Stimulated activated CD8-positive, alpha-beta memory T cell treated with anti-CD3 and anti-CD28 coated beads, Interleukin-4, amount 100 ng/mL, for 24 hours (primary cell): ENCODE measurements around the gene C20orf204.

Experiments used
- DNase-seq: peaks from one replicate; pipeline ENCODE4 v3.0.0-alpha.2; 2020; ENCODE audit warnings: low read depth

C20orf204 gene

DNA sequence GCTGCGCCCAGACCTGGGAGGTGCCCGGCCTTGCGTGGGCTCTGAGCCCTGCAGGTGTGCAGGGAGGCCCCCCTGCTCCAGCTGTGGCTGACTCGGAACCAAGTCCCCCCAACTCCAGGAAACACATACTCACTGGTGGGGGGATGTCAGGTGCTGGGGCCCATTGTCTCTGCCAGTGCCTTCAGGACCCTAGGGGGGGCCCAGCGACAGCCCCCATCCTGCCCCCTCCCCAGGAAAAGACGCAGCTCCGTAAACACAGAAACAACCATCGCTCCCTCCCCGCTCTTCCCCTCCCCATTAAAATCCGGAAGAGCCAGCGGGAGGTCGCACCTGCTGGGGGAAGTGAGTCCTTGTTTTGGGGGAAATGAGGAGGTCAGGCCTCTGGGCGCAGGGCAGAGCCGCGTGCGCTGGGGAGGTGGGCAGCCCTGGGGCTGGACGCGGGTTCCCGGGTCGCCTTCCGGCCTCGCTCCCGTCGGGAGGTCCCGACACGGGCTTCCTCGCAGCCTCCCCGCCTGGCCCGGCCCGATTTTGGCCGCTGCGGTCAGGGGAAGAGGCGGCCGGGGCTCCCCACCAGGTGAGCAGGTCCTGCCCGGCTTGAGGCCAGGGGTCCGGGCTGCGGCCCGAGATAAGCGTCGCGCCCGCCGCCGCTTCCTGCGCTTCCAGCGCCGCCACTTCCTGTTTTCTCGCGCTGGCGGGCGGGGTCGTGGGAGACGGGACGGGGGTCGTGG, 6.2 kb downstream of the C20orf204 start:
- DNase-seq = no peak

DNA sequence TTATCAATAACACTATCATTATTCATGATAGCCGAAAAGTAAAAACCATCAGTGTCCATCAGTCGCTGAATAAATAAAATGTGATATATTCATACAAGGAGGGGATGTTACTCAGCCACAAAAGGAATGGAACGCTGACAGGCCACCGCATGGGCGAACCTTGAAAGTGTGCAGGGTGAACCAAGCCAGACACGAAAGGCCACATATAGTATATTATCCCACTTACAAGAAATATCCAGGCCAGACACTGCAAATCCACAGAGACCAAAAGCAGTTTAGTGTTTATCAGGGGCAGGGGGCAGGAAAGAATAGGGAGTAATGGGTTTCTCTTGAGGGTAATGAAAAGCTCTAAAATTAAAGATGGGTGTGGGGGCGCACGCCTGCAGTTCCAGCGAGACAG, 7.8 kb downstream of the C20orf204 start:
- no peak for DNase-seq

DNA sequence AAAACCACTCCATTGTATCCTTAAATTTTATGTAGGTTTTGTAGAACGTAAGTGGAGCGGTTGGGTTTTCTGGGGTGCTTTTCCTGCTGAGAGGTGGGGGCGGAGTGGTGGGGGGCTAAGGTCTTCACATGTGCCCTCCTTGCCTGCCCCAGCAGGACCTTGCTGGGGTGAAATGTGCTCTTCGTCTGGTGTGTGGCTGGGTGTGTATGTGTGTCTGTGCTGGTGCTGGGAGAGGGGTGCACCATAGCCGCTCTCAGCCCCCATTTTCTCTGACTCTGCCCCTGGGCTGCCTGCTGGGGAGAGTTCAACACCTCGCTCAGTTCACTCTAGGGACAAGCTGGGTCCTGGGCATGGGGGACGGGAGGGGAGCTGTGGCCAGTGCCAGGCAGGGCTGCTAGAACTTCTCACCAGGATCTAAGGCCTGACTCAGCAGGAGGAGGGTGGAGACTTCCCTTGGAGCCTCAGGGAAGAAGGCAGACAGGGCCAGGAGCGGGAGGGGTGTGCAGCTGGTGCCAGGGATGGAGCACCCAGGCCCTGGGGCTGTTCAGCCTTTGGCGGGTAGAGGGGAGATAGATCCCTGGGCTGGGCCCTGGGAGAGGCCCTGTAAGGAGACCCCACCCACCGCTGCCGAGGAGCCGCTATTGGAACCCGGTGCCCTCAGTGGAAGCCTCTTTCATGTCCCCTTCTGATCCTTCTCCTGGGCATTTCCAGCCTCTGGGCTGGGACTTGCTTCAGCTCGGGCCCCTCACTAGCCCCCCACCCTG, 8.7 kb downstream of the C20orf204 start:
- DNase-seq = no peak

DNA sequence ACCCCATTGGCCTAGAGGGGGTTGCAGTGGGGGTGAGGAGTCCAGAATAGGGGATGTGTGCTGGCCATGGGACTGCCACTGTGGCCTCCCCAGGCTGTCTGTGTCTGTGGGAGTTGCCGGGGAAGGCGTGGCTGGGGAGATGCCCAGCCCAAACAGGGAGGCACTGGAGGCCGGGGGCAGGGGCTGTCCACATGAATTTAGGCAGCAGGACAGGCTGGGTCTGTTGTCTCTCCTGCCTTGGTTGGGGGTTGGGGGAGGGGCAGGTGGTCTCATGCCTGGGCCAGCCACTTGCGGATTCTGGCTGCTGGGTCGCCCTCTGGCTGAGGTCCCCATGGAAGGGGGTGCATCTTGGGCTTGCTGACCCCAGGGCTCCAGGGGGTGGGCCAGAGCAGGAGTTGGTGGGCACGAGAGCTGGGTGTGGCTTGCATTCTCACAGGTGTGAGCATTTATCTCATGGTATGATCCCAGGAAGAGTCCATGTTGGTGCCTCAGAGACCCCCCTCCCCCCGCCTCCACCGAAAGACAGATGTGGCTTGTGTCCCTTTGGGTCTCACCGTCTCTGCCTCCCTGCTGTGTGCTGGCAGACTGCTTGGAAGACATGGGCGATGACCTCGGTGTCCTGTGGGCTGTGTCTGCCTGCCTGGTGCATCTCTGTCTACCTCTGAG, 9.5 kb downstream of the C20orf204 start:
- DNase-seq = no peak

DNA sequence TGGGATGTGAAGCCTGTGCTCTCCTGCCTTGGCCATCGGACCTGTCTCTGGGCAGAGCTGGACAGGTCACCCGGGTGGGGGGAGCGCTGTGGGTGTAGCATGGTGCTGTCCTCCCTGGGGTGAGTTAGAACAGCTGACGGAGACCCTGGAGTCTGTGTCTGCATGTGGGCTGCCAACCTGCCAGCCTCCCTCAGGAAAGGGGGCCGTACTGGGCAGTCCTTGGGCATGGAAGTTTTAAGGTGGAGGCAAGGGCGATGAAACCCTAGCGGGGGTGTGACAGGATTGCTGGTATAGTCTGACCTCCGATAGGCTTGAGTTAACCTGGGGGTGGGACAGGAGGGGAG, 11.0 kb downstream of the C20orf204 start:
- DNase-seq = no peak

DNA sequence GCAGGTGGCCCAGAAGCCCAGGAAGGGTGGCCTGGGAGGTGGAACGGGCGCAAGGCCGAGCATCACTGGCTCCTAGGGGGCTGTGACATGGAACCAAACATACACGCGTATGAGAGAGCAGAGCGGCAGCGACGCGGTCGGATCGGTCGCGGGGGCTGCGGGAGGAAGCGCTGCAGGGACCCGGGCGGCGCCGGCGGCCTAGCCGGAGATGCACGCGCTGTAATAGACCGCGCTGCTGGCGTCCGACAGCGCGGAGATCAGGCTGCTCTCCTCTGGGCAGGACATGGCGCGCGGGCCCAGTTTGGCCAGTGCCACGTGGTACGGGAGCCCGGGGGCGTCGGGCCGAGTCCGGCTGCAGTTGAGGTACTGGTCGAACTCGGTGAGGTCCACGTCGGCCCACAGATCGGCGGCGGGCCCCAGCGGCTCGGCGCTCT, 12.0 kb downstream of the C20orf204 start:
- DNase-seq = no peak

DNA sequence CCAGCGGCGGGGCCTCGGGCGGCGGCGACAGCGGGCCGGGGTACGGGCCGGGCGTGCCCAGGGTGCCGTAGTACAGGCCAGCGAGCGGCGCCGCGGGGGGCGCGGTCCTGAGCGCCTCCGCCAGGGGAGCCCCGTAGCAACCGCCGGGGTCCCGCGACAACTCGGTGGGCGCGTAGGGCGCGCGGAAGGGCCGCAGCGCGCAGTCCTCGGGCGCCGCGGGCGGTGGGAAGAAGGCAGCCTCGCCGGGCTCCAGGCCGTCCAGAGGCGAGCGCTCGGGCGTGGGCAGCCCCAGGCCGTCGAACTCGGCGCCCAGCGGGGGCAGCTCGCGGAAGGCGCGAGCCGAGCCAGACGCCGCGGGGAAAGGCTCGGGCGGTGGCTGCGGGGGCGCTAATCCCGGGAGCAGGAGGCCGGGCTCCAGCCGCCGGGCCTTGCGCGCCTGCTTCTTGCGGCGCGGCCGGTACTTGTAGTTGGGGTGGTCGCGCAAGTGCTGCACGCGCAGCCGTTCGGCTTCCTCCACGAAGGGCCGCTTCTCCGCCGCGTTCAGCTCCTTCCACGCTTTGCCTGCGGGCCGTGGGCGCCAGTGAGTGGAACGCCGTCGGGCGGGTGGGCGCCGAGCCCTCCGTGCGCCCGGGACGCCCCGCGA, 12.5 kb downstream of the C20orf204 start:
- no peak for DNase-seq

DNA sequence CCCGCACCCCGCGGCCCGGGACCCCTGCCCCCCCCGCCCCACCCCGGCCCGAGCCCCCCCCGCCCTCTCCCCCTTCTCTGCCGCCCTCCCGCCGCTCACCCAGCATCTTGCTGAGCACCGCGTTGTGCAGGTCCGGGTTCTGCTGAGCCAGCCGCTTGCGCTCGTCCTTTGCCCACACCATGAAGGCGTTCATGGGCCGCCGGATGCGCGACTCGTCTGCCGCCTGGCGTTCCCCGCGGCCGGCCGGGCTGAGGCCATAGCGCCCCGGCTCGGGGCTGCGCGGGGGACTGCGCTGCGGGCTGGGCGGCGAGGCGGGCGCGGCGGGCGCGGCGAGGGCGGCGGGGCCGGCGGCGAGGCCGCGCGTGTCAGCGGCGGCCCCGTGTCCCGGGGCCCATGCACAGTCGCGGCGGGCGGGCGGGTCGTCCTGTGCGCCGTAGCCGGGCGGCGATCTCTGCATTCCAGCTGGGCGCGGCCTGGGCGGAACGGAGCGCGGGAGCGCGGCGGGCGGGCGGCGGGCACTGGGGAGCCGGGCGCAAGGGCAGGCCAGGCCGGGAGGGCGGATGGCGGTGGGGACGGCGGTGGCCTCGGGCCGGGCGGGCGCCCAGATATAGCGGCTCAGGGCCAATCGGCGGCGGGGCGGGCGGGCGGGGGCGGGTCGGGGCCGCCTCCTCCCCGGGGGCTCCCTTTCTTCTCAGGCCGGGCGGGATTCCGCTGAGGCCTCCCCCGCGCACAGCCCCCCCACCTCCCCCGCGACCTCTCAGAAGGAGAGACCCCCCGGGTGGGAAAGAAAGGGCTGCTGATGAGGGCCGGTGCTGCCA, 13.3 kb downstream of the C20orf204 start, which contains the start of gene SOX18:
TSS of gene SOX18 (minus strand) at position 580 of the 818 bp plus-strand sequence. CDS start at position 457, 123 bp downstream.
- no peak for DNase-seq

DNA sequence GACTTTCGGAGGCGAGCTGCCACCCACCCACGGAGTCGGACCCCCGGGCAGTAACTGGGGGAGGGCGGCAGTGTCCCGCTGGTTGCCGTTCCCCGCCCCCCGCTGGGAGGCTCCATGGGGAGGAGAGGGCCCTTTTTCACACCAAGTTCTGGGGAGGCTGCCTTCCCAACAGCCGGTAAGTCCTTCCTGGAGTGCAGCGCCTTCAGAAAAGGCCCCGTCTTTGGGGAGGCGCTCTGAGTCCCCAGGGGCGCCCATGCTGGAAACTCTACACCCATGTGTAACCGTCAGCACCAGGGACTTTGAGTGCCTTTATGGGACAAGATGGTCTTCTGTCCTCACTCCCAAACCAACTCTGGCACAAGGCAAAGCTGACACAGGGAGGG, 13.9 kb downstream of the C20orf204 start:
- DNase-seq = no peak

DNA sequence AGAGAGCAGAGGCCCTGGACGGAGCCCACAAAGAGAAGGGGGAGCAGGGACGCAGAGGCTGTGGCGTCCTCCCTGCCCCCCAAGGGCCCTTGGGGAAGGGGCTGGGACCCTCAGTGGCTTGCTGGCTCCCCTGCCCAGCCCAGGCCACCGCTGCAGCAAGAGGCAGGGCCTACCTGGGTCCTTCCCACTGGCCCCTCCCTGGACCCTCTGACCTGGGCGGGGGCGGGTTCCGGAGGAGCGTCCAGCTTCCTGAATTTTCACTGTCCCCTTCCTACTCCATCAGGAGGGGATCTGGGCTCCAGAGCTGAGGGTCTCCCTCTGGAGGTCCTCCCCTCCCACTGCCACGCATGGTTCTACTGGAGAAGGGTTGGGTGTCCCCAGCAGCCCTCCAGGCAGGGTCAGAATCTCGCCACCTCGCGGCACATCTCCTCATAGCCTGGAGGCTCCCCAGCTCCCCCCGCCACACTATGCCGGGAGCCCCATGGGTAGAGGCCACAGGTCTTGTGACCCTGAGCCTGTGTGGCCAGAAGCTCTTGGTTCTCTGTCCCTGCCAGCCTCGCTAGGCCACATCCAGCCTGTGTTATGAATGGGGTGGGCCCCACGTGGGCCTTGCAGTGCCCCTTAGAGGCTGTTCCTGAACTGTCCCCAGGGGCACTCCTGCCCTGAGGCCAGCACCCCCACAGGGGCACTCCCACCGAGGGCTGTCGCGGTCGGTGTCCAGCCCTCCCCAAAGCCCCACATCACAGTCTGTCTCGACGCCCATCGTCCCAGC, 14.5 kb downstream of the C20orf204 start:
- no peak for DNase-seq

DNA sequence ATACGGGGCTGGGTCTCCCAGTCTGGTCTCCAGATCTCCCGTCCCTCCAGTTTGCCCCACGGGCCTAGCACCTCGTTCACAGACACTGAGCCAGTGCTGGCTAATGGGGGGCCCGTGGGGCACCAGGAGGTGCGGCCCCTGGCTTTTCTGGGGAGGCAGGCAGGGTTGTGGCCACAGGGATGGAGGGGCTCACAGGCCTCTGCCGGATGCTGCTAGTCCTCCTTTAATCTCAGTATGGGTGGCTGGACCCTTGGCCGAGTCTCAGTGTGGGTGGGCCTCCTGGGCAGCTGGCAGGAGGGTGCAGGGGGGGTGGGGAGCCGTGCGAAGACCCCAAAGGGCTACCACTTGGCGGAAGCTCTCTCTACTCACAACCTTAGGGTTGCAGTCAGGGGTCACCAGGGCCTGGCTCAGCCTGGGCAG, 15.1 kb downstream of the C20orf204 start:
- DNase-seq = no peak

DNA sequence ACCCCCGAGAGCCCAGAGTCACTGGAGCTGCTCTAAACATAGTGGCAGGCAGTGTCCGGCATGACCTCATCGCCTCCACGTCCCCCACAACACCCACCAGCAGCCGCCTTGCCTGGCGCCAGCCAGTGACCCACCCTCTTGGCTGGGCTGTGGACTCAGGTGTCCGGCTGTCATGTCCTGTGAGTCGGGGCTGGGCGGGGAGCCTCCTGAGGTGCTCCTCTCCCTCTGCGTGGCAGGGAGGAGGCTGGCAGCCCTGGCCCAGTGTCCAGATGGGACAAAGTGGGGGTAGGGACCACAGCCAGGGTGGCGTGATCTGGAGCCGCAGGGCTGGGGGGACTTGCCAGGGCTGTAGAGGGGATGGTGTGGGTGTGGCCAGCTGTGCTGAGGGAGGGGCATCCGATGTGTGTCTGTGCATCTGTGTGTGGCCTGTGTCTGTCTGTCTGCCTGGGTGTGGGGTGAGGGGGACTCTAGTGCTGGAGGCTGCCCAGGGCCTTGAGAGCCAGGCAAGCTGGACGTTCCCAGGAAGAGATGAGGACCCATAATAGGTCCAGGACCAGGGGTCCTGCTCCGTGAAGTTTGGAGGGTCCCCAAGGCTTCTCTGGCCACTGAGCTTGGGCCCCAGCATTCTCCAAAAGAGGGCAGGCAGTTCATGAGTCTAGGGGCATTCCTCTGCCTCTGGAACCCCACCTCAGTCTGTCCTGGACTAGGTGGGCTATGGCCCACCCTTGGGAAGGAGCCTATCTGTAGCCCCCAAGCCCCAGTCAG, 15.8 kb downstream of the C20orf204 start:
- DNase-seq = no peak

DNA sequence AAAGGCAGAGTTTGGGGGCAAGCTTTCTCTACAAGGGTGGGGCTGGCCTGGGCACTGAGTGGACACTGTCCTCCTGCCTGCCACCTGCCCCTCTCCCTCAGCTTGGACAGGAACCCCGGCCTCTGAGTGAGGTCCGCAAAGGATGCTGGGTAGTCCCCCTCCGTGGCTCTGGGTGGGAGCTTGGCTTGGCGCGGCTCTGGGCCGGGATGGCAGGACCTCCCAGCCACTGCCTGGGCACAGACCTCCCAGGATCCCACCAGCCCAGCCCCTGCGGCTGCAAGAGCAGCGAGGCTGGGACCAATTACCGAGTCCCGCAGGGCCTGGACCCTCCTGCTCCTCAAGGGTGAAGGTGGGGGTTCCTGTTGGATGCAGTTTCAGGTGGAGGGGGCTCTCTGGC, 16.3 kb downstream of the C20orf204 start:
- DNase-seq = no peak

DNA sequence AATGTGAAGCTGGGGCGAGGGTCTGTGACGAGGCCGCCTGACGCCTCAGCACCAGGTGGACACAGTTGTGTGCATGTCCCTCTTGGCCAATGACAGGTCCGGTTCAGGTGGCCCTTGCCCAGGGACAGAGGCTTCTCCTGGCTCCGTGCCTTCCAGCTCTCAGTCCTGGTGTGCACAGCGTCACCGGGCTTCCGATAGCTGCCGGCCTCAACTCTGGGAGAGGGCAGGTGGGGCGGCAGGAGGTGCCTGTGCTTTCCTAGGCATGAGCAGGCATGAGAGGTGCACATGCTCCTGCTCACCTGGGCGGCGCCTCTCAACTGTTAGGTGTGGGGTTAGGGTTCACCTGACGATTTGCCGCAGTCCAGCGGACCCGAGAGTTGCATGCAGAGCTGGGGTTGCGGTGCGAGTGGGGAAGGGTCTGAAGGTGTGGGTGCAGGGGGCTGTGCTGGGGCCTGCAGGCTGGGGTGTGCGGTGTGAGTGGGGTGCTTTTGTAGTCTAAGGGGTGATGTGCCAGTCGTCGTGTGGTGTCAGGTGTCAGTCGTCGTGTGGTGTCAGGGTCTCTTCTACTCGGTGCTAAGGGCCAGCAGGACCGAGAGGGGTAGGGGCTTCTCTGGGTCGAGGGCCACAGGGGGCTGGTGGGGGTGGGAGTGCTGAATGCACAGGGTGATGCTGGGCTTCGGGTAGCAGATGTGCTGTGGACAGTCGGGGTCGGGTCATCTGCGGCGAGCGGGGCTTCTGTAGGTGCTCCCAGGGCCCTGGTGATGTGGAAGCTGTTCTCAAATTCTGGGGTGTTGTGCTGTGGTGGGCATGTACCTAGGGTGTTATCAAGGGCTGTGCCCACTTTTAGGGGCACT, 17.2 kb downstream of the C20orf204 start:
- DNase-seq = no peak

DNA sequence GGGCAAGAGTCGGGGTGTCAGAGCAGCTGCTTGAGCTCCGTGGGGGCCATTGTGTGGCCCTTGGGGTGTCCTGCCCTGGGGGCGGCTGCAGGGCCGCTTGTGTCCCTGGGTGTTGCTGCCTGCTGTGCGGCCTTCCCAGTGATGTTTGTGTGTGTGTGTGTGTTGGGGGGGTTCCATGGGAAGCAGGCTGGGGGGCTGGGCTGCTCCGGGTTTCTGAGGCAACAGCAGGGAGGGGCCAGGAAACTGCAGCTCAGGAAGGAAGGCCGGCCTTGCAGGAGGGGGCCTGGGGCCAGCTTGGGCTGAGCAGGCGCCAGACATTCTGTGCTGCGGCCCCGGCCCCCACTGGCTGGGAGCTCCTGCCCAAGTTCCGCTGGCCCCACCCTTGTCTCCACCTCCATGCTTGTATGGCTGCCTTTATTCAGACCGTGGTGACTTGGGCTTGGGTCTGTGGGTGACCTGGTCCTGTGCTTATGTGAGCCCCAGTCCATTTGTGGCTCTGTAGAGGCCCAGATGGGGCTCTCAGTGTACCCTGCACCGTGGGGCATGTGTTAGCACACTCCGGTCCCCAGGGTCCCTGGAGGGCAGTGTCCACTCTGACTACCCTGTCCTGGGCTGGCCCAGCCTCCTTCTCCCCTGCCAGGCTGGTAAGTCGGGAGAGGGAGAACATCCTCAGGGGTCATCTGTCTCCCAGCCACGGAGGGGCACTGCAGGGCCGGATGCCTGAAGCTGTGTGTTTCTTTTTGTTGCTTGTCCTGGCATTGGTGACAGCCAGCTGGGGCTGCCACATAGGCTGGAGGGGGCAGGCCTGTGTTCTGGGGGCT, 18.1 kb downstream of the C20orf204 start:
- DNase-seq = no peak

DNA sequence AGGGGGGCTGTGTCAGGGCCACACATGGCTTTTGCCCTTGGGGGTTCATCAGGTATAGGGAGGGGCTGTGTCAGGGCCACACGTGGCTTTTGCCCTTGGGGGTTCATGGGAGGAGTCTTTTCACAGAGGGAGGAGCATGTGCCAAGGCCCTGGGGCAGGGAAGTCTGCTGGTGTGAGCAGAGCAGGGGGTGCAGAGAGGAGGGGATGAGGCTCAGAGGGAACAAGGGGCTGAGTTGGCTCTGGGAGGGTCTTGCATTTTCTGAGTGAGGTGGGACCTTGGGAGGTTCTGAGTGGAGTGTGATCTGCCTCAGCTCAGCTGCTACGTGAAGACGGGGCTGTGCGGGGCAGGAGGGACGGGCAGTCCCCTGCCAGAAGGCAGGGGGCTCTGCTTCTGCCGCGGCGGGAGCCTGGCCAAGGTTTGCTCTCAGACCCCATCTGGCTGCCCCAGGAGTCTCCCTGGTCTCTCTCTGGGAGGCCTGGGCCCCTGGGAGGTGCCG, 19.5 kb downstream of the C20orf204 start:
- no peak for DNase-seq

DNA sequence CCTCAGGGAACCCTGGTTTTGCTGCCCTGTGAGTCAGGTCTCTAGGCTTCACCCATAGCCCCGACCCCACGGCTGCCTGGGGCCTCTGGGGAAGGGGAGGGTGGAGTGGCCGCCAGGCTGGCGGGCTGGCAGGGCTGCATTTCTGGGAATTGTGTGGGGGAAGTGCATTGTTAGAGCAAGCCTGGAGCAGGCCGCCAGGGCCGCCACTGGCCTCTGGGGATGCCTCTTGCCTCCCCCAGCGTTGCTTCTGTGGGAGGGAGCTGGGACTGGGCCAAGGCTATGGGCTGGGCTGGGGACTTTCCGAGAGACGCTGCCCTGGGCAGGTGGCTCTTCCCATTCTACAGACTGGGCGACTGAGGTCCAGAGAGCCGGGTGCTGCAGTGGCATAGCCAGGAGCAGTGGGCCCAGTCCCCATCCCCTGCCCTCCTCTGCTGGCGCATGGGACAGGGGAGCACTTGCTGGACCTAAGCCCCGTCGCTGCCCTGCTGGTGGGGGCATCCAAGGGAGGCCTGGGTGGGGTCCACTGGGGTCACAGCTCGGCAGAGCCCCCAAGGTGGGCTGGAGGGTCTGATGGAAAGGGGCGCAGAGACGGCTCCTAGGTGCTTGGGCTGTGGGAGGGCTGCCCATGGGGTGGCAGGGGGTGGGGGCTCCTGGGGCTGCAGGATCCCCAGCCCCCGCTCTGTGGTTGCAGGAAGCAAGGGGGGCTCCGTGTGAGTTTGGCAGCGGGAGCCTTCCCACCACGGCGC, 20.1 kb downstream of the C20orf204 start:
- DNase-seq = no peak

DNA sequence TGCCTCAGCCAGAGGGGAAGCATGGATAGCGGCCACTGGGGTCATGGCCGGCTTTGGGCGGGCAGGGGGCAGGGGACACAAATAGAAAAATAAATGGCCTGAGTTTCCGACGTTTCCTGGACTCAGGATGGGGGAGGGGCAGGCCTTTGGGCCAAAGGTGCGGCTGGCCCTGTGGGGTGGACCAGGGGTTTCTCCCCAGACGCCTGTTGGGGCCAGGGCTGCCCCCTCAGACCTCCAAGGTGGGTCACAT, 20.6 kb downstream of the C20orf204 start:
- no peak for DNase-seq
